GM12892 (cell line): ENCODE measurements around the gene ARHGEF26.

Experiments
- DNase-seq: peaks from one replicate; pipeline ENCODE4 v3.0.0; 2011; ENCODE audit not compliant: insufficient read length
- FAIRE-seq: peaks from 2 replicates; lab custom pipeline; 2011; peaks lifted over from hg19 to GRCh38; lab: Jason Lieb, UNC
- POLR2A ChIP-seq: IDR thresholded peaks from 2 replicates; pipeline ENCODE4 v1.6.1; 2011; ENCODE audit warnings: low read depth, low read length, control low read depth
- POLR2AphosphoS5 ChIP-seq: IDR thresholded peaks from 2 replicates; pipeline ENCODE4 v1.6.1; 2011; ENCODE audit warnings: low read depth, low read length, control low read depth
- TAF1 ChIP-seq: IDR thresholded peaks from 2 replicates; pipeline ENCODE4 v1.6.1; 2011; ENCODE audit warnings: low read depth, mild to moderate bottlenecking, control low read depth, low read length, borderline replicate concordance

The ARHGEF26 gene

DNA sequence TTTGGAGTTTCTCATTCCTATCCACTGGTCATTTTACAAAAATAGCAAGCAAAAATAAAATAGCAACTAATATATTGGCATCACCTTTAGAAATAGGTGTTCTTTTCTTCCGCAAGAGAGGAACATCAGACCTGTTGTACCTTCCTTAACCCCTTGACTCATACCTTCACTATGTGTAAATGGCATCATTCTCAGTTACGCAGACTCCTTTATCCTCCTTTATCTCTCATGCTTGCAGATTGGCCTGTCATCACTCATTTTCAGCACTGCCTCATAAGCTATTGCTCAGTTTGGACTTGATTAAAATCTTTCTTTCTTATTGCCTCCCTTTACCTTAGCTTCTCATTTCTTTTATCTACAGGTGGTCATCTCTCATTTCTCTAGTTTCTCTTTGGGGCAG is 21.4 kb downstream of the ARHGEF26 start:
- no peak for TF ChIP-seq TAF1
- TF ChIP-seq POLR2A, result no peak
- no peak for TF ChIP-seq POLR2AphosphoS5
- FAIRE-seq (no peak), DNase-seq (no peak)

DNA sequence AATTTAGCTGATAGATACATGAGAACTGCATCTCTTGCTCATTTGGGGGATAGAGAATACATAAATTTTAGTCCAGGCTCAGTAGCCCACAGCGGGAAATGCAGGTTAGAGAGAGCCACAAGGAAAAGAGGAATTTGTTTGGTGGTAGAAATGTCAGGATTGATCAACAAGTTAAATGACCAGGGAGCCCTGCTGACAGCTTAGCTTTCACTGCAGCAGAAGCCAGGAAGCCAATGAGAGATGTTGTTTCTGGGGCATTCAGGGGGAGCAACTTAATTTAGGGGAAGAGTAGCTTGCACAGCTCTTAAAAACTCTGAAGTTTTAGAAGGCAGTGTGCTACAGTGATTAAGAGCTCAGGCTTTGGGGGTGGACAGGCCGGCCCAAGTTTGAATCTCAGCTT is 22.7 kb downstream of the ARHGEF26 start:
- FAIRE-seq (no peak), DNase-seq (no peak)
- TF ChIP-seq POLR2A (no peak), POLR2AphosphoS5 (no peak), TAF1 (no peak)

GRCh38 chr3:154144825-154145465 is 23.8 kb downstream of the ARHGEF26 start:
- DNase-seq (no peak), FAIRE-seq (no peak)
- TF ChIP-seq TAF1 (no peak), POLR2A (no peak), POLR2AphosphoS5 (no peak)

GRCh38 chr3:154148541-154148940 is 27.4 kb downstream of the ARHGEF26 start:
- TF ChIP-seq POLR2A (no peak), POLR2AphosphoS5 (no peak), TAF1 (no peak)
- FAIRE-seq (no peak), DNase-seq (no peak)

GRCh38 chr3:154149286-154149685 is 28.1 kb downstream of the ARHGEF26 start:
- TF ChIP-seq TAF1 (no peak), POLR2AphosphoS5 (no peak), POLR2A (no peak)
- DNase-seq (no peak), FAIRE-seq (no peak)

DNA sequence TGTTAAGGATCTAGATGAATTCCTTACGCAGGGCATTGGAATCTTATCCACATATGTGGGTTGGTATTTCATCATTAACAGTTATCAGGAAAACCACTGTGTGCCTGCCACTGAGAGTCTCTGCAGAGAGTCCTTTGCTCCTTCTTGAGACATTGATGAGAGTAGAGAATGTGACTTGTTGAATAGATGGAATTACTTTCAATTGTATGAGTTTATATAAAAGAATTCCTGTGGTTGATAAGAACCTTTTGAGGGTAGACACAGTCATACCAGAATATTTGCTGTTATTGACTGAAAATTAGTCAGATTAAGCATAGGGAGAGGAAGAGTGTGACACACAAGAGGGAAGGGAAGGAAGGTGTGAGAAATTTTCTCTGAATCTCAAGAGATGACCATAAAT is 30.8 kb downstream of the ARHGEF26 start:
- no peak for TF ChIP-seq POLR2A
- DNase-seq, result no peak
- no peak for FAIRE-seq

DNA sequence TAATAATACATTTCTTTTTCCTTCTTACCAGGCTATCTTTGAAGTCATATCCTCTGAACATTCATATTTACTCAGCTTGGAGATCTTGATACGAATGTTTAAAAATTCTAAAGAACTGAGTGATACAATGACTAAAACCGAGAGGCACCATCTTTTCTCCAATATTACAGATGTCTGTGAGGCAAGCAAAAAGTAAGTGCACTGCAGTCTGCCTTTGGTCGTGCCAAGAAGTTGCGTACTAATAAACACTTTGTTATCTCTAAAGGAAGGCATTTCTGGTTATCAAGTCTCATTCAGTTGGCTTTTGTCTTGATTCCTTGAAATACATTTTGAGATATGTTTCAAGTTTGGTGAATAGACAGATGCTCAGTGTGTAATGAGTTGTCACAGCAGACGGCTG is 31.6 kb downstream of the ARHGEF26 start:
- FAIRE-seq (no peak), DNase-seq (no peak)
- TF ChIP-seq TAF1 (no peak), POLR2A (no peak), POLR2AphosphoS5 (no peak)

GRCh38 chr3:154156530-154156929 is 35.3 kb downstream of the ARHGEF26 start:
- TF ChIP-seq TAF1 (no peak), POLR2A (no peak), POLR2AphosphoS5 (no peak)
- FAIRE-seq (no peak), DNase-seq (no peak)

GRCh38 chr3:154161806-154162205 is 40.6 kb downstream of the ARHGEF26 start:
- DNase-seq (no peak), FAIRE-seq (no peak)
- TF ChIP-seq POLR2A, result no peak
- TF ChIP-seq POLR2AphosphoS5, result no peak
- no peak for TF ChIP-seq TAF1

GRCh38 chr3:154164387-154164786 is 43.2 kb downstream of the ARHGEF26 start:
- FAIRE-seq (no peak), DNase-seq (no peak)
- TF ChIP-seq TAF1, result no peak
- TF ChIP-seq POLR2A, result no peak
- TF ChIP-seq POLR2AphosphoS5, result no peak

GRCh38 chr3:154168998-154169795 is 48.0 kb downstream of the ARHGEF26 start:
- TF ChIP-seq POLR2AphosphoS5 (no peak), TAF1 (no peak), POLR2A (no peak)
- DNase-seq, result no peak
- no peak for FAIRE-seq

GRCh38 chr3:154169796-154170110 is 48.6 kb downstream of the ARHGEF26 start:
- DNase-seq (no peak), FAIRE-seq (no peak)
- no peak for TF ChIP-seq TAF1
- TF ChIP-seq POLR2A, result no peak
- TF ChIP-seq POLR2AphosphoS5, result no peak

DNA sequence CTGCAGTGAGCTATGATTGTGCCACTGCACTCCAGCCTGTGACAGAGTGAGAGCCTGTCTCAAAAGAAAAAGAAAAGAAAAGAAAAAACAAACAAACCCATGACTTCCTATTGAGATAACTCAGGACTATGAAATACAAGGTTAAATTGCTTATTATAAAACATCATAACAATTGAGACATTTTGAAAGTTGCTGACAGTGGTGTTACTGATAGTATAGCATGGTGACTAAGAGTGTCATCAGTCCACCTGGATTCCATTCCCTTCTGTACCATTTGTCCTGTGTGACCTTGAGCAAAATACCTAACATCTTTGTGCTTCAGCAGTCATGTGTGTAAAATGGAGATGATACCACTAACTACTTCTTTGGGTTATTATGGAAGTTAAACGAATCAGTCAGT is 49.1 kb downstream of the ARHGEF26 start:
- DNase-seq (no peak), FAIRE-seq (no peak)
- TF ChIP-seq POLR2AphosphoS5 (no peak), TAF1 (no peak), POLR2A (no peak)
